Aorta (tissue), 5 donors: ENCODE results near the gene C16orf89. TPM values are rescaled to one million over a fixed set of nuclear protein-coding genes. Genes with fewer than 3 reads are reported as not detected.
"Not testable (repeated sequence)": the region's sequence is repeated elsewhere in the genome, so short reads cannot be mapped to it uniquely, and the experiment has no call there.

Source experiments
- ATAC-seq: fragments of 200-7000 bp; cut with Tn5 transposase; one replicate; pipeline ENCODE4 v1.9.1; 2022; ENCODE audit warnings: moderate library complexity; ENCODE audit not compliant: low FRiP score
- DNase-seq, 2 donors: peaks; one replicate each; pipeline ENCODE4 v3.0.0-alpha.2; 2020
- H3K27ac ChIP-seq, 2 donors: one replicate each; pipeline ENCODE4 v1.5.1; 2013; ENCODE audit warnings: low read length in 2 of 2, mild to moderate bottlenecking in 2 of 2, moderate library complexity in 2 of 2, control low read depth in 1 of 2, inconsistent platforms in 1 of 2, low read depth in 1 of 2
- H3K27me3 ChIP-seq, 2 donors: one replicate each; pipeline ENCODE4 v1.6.1; 2013; ENCODE audit warnings: control low read depth in 1 of 2, low read length in 1 of 2, mild to moderate bottlenecking in 1 of 2, moderate library complexity in 1 of 2; ENCODE audit not compliant: insufficient read depth in 2 of 2, control insufficient read depth in 1 of 2
- H3K36me3 ChIP-seq, 2 donors: one replicate each; pipeline ENCODE4 v1.6.1; 2013; ENCODE audit warnings: control low read depth in 1 of 2, low read length in 1 of 2, mild to moderate bottlenecking in 1 of 2; ENCODE audit not compliant: insufficient read depth in 2 of 2, control insufficient read depth in 1 of 2
- H3K4me1 ChIP-seq, 2 donors: one replicate each; pipeline ENCODE4 v1.6.1; 2013; ENCODE audit warnings: low read length in 2 of 2, control low read depth in 1 of 2, mild to moderate bottlenecking in 1 of 2, moderate library complexity in 1 of 2; ENCODE audit not compliant: insufficient read depth in 2 of 2, control insufficient read depth in 1 of 2
- H3K4me3 ChIP-seq, 2 donors: one replicate each; pipeline ENCODE4 v1.5.1; 2013; ENCODE audit warnings: low read length in 2 of 2, control low read depth in 1 of 2, mild to moderate bottlenecking in 1 of 2
- H3K9me3 ChIP-seq: one replicate; pipeline ENCODE4 v1.6.1; 2013; ENCODE audit warnings: mild to moderate bottlenecking, low read length; ENCODE audit not compliant: control insufficient read depth
- WGBS, 2 donors: extraction: QIAGEN DNeasy Blood & Tissue Kit; methylation state at CpG; one replicate each; pipeline ENCODE4 v1.1.7; 2013; 5-methylcytosine and 5-hydroxymethylcytosine counted together
- intact Hi-C, 2 donors: fragments of 100-400 bp; cut with DNase I; formaldehyde crosslinking; loops; one replicate each; pipeline versions ENCODE4 v1.14.2 to v1.15.0; 2022
- polyA plus RNA-seq, 2 donors: library from polyadenylated mRNA; stranded (reverse); fragments of 200-250 nt; gene quantifications; one replicate each; pipeline ENCODE4 v1.2.3, GENCODE V29; 2013
- total RNA-seq, 2 donors: library from RNA; stranded (reverse); fragmentation: NEBNext Ultra II Directional; extraction: Animal tissue kit (Norgen Biotek cat#: 25700); gene quantifications; one replicate each; pipeline ENCODE4 v1.2.1, GENCODE V29; 2021
- donor health status: healthy with polysubstance abuse.
- donor health status: Bipolar disorder and iron deficiency.
- donor health status: DM: no; HTN: no; CAD: no.
- donor health status: DM: no; HTN: no; CAD: no.
- donor health status: DM: yes; HTN: yes; CAD: no.

C16orf89 gene
- total and polyA plus RNA-seq, 4 donors, result 1.9 to 31.6 (median 8.7) TPM

DNA sequence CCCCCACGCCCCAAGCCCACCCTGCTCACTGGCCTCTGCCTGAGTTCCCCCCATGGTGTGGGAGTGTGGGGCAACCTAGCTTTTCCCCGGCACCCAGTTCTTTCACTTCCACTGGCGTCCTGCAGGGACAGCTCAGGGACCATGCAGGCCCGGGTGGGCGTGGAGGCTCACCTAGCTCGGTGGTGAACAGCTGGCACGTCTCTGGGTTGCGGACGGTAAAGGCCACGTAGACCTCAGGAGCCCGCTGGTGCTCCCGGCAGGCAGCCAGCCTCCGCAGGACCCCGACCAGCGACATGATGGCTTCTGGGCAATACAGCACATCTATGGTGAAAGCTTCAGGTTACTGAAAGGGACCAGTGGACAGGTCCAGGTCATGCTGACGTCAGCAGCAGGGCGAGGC is 23.2 kb upstream of the C16orf89 start:
- H3K4me3 ChIP-seq, H3K9me3 ChIP-seq, intact Hi-C loops, ATAC-seq, H3K4me1 ChIP-seq, H3K27ac ChIP-seq, H3K27me3 ChIP-seq, H3K36me3 ChIP-seq: not testable (repeated sequence)
- 83 to 89% methylated on average over 16 to 17 of the region's 17 CpGs for WGBS, 2 donors
- DNase-seq, result peak in 1 of 2 donors; percentile 12

GRCh38 chr16:5088086-5088790 is 22.5 kb upstream of the C16orf89 start:
- H3K36me3 ChIP-seq, intact Hi-C loops, ATAC-seq, H3K4me1 ChIP-seq, H3K27ac ChIP-seq, H3K27me3 ChIP-seq, H3K4me3 ChIP-seq, H3K9me3 ChIP-seq: not testable (repeated sequence)
- peak in 1 of 2 donors; percentile 24 for DNase-seq
- 88 to 91% methylated on average over 18 of the region's 18 CpGs for WGBS, 2 donors

DNA sequence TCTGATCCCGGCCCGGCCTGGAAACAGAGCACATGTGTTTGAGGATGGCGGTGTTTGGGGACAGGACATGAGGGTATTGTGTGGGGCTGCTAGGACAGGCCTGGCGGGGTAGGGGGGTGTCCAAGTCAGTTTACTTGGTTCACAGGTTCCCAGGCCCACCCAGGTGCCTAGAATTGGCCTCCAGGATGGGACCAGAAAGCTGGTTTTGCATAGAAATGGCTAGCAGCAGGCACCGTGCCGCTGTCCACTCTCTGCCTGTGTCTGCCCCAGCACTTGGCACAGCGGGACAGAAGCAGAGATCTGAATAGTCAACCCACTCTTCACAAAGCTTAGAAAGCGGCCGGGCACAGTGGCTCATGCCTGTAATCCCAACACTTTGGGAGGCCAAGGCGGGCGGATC is 20.0 kb upstream of the C16orf89 start:
- DNase-seq, result peak in 1 of 2 donors; percentile 26
- H3K4me1 ChIP-seq, H3K27me3 ChIP-seq, H3K27ac ChIP-seq, H3K36me3 ChIP-seq, H3K9me3 ChIP-seq, ATAC-seq, intact Hi-C loops, H3K4me3 ChIP-seq: not testable (repeated sequence)
- 80 to 93% methylated on average over 11 of the region's 11 CpGs for WGBS, 2 donors

- H3K9me3 ChIP-seq, ATAC-seq, H3K27me3 ChIP-seq, H3K27ac ChIP-seq, H3K4me1 ChIP-seq, H3K36me3 ChIP-seq, H3K4me3 ChIP-seq, intact Hi-C loops: not testable (repeated sequence)
- WGBS, 2 donors, result 64 to 69% methylated on average over 10 of the region's 10 CpGs
- peak in 1 of 2 donors; percentile 57 for DNase-seq
Measured at GRCh38 chr16:5084802-5085201, 19.0 kb upstream of the C16orf89 start.

- ATAC-seq, H3K27ac ChIP-seq, H3K4me1 ChIP-seq, H3K27me3 ChIP-seq, DNase-seq, H3K4me3 ChIP-seq, H3K36me3 ChIP-seq, intact Hi-C loops, H3K9me3 ChIP-seq: not testable (repeated sequence)
- 84 to 85% methylated on average over 11 of the region's 11 CpGs for WGBS, 2 donors
Measured at GRCh38 chr16:5084099-5084731, 18.5 kb upstream of the C16orf89 start.

GRCh38 chr16:5083646-5084045 is 17.9 kb upstream of the C16orf89 start:
- H3K9me3 ChIP-seq, intact Hi-C loops: not testable (repeated sequence)
- 84 to 87% methylated on average over 9 of the region's 9 CpGs for WGBS, 2 donors

GRCh38 chr16:5080996-5081395 is 15.2 kb upstream of the C16orf89 start:
- DNase-seq, H3K36me3 ChIP-seq, intact Hi-C loops, ATAC-seq, H3K4me3 ChIP-seq, H3K4me1 ChIP-seq, H3K27ac ChIP-seq, H3K9me3 ChIP-seq, H3K27me3 ChIP-seq: not testable (repeated sequence)
- 78 to 83% methylated on average over 9 of the region's 9 CpGs for WGBS, 2 donors

More at GRCh38 chr16:5083646-5084045, 17.9 kb upstream of the C16orf89 start:
- ATAC-seq, H3K27ac ChIP-seq, H3K27me3 ChIP-seq, H3K36me3 ChIP-seq, DNase-seq, H3K4me1 ChIP-seq, H3K4me3 ChIP-seq: not testable (repeated sequence)

GRCh38 chr16:5080461-5080860 is 14.7 kb upstream of the C16orf89 start:
- intact Hi-C loops, ATAC-seq, H3K4me1 ChIP-seq, H3K27ac ChIP-seq, H3K36me3 ChIP-seq, H3K9me3 ChIP-seq, H3K4me3 ChIP-seq, DNase-seq, H3K27me3 ChIP-seq: not testable (repeated sequence)
- 87 to 88% methylated on average over 12 of the region's 12 CpGs for WGBS, 2 donors

- DNase-seq (no peak), ATAC-seq (no peak)
- Histone ChIP-seq H3K36me3 (peaks cover 0 to 3% of the 10 kb centered on the region in 2 donors), H3K27me3 (no peaks in the 10 kb centered on the region), H3K27ac (no peak overlapping the region), H3K4me3 (no peak overlapping the region), H3K4me1 (no peaks in the 10 kb centered on the region), H3K9me3 (no peaks in the 10 kb centered on the region)
- 91 to 95% methylated on average over 17 of the region's 17 CpGs for WGBS, 2 donors
- intact Hi-C loops, result no loop called here
Measured at GRCh38 chr16:5078626-5079025, 12.9 kb upstream of the C16orf89 start.
